Activated T-cell treated with anti-CD3 and anti-CD28 coated beads for 1 hour (primary cell): ENCODE data around the gene MFAP2.

Experiments
- DNase-seq: peaks from one replicate; pipeline ENCODE4 v3.0.0-alpha.2; 2020; ENCODE audit warnings: low read depth

MFAP2 gene, protein sequence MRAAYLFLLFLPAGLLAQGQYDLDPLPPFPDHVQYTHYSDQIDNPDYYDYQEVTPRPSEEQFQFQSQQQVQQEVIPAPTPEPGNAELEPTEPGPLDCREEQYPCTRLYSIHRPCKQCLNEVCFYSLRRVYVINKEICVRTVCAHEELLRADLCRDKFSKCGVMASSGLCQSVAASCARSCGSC

DNA sequence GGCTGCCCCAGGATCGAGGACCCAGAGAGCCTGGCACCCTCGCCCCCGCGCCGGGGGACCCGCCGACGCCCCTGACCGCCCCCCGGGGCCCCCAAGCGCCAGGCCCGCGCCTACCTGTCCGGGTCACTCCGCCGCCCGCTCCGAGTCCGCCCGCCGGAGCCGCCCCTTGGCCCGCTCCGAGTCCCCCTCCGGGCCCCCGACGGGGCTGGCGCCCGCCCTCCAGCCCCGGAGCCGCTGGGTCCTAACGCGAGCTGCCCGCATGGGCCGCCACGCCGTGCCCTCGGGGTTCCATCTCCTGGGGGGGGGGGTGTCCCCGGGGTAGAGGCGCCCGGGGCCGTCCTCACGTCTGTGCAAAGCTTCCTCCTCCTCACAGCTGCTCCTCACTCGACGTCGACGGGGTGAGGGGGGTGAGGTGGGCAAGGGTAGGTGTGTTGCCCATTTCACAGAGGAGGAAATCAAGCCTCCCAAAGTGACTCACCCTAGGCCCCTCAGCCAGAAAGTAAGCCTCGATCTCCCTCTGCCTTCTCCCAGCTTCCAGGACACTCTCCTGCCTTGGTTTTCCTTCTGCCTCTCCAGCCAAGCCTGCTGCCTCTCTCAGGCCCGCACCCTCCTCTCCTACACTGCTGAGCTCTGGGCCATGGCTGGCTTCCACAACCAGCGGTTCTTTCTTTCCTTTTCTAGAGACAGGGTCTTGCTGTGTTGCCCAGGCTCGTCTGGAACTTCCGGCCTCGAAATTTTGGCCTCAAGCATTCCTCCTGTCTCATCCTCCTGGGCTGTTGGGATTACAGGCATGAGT lies at the start of gene MFAP2:
Gene MFAP2 (minus strand): TSS at position 148 of the 796 bp plus-strand sequence. CDS start 2,347 bp downstream, outside the sequence.
- no peak for DNase-seq

DNA sequence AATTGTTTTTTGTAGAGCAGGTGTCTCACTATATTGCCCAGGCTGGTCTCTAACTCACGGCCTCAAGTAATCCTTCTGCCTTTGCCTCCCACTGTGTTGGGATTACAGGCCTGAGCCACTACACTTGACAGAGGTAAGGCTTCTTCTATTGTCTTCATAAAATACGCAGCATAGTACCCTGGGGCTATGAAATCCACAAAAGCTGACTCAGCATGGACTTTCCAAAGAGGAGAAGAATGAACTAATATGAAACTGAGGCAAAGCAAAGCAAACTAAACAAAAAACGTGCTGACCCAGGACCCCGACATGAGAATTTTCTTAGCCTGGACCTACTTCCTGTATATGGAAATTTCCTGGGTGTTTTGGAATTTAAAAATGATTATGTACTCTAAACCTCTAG lies 49.8 kb upstream of the MFAP2 start:
- no peak for DNase-seq

DNA sequence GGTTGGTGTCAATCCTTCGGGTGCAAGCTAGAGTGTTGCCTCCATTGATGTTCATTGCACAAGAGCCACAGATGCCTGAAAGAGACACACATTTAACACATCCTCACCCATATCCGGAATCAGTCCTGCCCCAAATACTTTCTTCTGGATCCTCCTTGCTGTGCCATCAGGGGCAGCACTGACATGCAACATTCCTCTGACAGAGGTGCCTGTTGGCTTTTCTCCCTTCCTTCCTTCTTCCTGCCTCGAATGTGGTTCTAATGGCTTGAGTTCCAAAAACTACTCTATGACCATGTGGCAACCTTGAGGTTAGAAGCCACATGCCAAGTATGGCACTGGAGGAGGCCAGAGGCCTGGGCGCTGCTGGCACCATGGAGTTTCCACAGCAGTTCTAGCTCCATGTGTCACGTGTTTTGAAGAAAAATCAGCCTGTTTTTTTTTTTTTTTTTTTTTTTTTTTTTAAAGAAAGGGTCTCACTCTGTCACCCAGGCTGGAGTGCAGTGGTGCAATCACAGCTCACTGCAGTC lies 48.3 kb upstream of the MFAP2 start:
- no peak for DNase-seq

DNA sequence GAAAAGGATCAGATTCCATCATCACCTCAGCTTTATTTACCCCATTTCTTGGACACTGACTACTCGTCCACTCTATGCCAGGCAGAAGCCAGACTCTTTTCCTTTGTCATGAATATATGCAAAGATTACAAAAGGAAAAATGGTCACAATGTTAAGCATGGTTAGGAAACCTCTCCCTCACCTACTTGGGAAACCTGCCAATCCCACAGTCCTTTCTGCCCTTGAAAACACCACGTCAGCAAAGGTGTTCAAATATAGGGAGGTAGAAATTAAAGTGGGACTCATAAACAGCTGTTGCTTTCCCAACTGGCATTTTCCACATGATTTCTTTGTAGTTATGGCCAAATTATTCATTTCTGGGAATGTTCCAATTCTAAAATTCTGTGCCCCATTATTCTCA lies 47.5 kb upstream of the MFAP2 start:
- no peak for DNase-seq

DNA sequence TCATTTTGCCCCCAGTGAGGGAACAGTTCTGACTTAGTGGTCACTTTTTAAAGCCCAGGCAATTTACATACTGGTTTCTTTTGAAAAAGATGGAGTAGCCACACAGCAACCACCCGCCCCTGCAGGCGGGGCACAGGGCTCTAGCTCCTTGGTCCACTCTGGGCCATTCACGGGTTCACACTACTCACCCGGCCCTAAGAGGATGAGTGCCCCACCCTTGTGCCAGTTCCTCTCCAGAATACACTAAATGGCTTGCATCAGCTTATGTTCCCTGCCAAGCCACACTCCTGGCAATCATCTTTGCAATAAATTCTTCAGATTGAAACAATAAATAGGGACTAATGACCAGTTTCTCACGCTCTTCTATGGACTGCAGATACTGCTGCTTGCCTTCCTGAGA lies 47.0 kb upstream of the MFAP2 start:
- no peak for DNase-seq

DNA sequence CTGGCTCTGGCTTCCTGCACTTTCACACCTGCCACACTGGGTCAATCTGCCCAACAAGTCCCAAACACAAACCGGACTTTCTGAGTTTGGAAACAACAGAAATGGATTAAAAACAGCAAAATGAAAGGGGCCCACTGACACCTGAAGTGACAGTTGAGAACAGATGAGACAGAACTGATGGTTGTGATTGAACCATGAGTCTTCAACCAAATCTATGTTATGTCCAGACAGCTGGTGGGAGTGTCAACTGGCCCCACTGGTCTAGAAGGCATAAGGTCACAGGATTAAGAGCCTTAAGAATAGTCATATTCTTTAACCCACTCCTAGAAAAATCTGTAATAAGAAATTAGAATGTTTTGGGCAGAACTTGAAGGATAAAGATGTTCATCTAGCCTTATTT lies 44.3 kb upstream of the MFAP2 start:
- DNase-seq: no peak

DNA sequence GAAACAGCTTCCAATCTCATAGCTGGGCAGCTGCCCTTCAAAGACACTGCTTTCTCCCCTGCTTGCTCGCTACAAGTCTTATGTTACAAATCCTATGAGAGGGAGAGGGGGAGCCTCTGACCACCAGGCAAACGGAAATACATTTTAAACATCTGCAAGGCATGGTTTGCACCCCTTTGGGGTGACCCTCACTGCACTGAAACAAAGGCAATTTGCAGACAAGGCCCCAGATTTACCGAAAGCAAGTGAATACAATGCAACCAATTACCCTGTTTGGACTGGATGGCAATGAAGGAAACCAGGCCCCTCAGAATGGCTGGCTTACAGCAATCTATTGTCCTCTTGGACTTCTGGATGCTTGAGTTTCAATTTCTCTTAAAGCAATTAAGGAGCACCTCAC lies 43.2 kb upstream of the MFAP2 start:
- DNase-seq: no peak

DNA sequence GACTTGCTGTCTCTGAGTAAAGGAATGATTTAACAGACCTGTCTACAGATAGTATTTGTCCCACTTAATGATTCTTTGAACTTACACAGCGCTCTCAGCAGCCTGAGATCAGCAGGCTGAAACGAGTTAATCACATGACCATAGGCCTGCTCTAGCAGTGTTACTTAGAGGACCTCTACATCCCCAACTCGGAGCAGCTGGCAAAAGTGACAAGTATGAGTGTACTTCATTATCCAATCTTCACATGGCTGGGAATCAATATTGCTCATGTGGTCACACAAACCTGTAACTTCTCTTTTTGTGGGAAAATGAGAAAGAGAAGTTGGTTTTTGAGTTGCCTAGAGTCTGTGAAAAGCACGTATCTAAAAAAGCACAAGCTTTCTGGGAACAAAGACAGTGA lies 42.7 kb upstream of the MFAP2 start:
- no peak for DNase-seq

DNA sequence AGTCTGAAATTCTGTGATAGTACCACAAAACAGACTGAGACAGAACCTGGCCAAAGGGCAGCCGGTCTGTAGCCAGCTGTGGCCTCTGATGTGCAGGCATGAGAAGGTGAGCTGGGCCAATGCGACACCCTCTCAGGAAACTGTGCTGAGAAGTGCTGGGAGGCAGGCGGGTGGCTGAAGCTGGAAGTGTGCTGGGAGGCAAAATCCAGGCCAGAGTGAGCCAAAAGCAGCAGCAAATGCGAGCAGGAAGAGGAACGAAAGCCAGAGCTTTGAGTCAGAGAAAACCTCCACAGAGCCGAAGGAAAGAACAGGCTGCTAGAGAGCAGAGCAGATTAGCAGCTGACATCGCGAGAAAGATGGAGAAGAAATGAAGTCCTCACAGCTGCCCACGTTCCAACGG lies 41.5 kb upstream of the MFAP2 start:
- DNase-seq: no peak

DNA sequence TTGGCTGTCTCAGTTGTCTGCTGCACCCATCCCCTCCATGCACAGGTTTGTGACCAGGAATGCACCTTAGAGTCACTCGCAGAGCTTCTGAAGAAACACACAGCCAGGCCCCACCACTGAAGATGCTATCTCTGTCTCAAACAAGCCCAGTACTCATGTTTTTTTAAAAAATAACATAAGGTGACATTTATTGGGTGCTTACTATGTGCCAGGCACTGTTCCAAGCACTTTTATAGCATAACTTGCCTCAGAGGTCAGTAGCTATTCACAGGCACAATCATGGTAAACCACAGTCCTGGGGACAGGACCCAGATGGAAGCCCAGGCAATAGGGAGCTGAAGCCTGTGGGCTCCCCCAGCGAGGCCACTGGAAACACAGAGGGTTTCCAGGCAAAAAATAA lies 40.1 kb upstream of the MFAP2 start:
- no peak for DNase-seq

DNA sequence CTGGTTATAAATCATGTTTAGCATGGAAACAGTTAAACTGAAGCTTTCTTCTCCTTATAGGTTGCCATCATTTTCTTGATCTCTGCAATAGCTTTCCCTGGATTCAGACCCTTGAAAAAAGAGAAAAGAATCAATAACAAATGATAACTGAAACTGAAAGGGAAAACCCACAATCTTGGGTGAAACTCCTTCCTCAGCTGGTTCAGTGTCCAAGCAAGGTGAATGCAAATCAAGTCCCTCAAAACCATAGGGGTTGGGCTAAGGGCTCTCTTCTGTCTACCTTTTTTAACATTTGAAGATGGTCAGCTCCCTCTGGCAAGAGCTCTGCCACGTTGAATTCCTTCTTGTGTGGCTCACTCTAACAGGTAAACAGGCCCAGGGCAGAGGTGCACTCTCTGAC lies 38.4 kb upstream of the MFAP2 start:
- DNase-seq: no peak

DNA sequence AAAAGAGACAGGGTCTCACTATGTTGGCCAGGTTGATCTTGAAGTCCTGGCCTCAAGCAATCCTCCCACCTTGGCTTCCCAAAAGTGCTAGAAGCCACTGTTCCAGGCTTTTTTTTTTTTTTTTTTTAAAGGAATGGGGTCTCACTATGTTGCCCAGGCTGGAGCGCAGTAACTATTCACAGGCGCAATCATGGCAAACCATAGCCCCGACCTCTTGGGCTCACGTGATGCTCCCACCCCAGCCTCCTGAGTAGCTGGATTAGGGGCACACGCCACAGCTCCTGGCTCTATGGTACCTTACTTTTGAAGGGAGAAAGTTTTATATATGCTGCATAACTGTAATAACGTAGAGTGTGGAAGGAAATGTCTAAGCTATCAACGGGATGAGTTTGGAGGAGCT lies 37.0 kb upstream of the MFAP2 start:
- no peak for DNase-seq

DNA sequence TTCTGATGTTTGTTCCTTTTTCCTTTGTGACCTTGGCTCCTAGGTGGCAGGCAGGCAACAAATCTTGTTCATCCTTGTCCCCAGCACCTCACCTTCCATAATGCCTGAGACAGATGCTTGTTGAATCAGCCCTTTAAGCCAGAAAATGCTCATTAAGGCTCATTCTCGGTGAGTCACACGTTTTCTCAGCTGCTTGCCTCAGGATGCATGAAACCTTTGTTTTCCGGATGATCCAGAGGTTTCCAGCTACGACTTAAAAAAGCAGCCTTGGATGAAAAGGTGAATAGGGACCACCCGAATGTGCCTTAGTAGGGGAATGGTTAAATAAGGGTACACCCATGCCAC lies 35.9 kb upstream of the MFAP2 start:
- no peak for DNase-seq

DNA sequence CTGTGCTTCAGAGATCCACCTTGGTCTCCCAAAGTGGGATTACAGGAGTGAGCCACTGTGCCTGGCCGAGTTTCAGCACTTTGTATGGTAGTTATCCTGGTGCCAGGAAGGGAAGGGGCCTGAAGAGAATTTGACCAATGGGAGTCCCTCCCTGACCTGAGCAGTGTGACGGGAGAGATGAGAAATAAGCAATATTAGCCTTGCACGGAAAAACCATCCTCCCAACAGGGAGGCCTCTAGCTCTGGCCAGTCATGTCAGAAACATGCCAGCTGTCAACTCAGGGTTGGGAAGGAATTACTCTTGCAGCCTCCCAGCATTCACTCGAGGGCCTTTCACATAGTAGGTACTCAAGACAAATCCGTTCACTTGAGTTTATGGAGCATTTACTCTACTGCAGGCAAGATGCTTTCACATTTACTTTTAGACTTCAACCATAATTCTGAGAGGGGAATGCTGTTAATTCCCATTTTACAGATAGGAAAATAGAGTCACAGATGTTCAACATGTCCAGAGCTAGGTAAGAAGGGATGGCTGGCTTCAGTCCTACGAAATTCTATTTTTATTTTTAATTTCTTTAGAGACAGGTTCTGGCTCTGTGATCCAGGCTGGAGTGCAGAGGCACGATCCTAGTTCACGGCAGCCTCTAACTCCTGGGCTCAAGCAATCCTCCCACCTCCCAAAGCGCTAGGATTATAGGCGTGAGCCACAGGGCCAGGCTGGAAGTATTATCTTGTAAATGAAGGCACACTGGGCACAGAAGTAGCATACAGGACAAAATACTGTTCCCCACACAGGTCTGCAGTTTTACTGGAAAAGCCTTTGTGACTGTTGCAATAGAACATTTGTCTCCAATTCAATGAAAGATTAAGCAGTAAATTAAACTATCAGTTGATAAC lies 34.5 kb upstream of the MFAP2 start:
- no peak for DNase-seq

DNA sequence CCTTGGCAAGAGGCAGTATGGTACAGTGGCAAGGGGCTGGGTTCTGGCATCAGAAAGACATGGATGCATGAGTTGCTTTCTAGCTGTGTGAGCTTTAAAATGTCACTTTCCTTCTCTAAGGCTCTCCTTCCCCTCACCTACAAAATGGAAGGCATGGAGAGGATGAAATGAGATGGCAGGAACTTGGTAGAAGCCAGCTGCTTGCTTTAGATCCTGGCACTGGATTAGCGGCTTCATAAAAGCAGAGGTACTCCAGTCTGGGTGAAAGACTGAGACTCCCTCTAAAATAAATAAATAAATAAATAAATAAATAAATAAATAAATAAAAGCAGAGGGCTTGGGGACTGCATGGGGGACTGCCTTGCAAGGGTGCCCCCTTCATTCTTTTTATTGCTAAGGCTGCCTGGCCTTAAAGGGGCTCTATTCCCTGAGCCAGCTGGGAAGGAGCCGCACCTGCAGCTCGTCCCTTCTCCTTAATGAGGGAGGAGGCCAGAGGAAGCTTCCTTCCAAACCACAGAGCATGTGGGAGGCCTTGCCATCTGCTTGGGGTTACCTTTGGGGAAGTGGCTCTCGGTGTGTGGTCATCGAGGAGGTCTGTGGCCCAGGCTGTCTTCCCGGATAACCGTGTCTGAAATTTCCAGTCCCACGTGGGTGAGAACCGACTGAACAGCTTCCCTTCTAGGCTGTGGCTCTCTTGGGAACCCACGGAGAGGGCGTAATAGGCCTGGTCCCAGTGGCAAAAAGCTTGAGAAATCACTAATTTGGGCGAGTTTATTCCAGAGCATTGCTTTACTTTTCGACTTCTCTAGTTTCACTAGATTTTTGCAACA lies 33.3 kb upstream of the MFAP2 start:
- no peak for DNase-seq

DNA sequence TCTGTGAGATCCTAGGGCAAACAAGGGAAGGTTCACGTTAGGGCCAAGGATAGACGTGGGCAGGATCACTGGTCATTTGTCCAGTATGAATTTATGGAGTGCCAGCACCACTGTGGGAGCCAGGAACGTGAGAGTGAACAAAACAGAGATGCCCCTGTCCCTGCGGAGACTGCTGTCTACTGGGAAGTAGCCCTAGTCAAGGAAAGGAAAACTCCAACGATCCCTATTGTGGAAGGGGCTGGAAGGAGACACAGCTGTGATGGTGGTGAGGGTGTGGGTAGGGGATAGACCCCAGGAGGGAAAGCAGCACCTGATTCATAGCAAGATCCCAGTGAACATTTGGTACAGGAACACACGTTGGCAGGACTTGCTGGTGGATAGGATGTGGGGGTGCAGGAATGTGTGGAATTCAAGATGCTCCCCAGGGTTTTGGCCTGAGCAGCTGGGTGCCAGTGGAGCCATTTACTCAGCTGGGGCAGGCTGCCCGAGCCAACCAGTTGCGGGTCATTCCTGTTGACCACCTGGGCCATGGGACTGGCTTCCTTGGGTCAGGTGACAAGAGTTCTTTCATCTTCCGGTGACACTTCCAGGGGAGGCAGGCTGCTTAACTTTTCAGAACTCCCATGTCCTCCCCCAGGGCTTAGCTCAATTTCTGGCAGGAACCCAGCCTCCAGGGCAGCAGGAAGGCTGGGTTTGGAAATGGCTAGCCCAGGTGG lies 32.5 kb upstream of the MFAP2 start:
- no peak for DNase-seq

DNA sequence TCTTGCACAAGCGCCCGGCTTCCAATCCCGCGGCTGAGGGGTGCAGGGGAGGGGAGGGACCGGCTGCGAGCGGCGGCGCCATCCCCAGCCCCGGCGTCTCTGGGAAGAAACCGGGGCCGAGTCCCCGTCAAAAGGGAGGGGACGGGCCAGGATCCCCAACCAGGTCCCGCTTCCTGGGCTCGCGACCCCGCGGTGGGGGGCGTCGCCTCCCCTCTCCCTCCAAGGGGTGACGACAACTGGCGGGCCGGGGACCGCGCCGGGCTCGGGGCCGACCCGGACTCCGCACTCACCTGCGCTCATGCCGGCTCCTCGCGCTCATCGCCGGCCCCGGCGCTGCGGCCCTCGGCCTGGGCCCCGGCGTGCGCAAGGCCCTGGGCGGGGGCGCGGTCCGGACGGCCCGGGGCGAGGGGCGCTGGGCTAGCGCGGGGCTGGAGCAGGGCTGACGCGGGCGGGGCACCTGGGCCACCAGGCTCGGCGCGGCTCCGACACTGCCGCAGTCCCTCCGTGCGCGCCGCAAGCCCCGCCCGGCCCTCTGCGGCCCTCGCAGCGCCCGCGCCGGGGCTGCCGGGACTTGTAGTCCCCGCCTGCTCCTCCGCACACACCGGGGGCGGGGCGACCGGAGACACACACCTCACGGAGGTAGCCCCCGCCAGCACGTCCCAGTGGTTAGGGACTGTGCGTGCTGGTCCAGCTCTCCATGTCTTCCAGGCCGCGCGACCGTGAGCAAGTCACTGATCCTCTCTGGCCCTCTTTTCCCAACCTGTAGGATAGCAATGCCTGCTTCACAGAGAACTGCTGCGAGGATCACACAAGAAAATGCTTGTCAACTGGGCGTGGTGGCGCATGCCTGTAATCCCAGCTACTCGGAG lies 31.3 kb upstream of the MFAP2 start, which contains the start of gene ATP13A2:
Gene ATP13A2 (minus strand): TSS at position 490 of the 869 bp plus-strand sequence. CDS start 190 bp downstream, at position 300.
- peak; percentile 74 for DNase-seq

DNA sequence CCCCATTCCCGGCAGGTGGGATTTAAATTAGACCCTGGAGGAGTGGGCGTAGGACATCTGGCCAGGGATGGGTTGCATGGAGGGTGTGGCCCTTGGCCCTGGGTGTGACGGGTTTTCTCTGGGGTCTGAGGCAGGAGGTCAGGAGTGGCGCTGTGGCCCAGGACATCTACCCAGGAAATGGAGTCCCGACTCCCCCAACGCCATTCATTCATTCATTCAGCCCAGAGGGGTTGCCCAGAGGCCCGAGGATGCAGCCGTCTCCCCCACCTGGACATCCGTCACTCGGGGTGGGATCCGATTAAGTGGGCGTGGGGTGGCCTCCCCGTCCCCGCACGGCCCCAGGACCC lies 30.6 kb upstream of the MFAP2 start:
- no peak for DNase-seq

DNA sequence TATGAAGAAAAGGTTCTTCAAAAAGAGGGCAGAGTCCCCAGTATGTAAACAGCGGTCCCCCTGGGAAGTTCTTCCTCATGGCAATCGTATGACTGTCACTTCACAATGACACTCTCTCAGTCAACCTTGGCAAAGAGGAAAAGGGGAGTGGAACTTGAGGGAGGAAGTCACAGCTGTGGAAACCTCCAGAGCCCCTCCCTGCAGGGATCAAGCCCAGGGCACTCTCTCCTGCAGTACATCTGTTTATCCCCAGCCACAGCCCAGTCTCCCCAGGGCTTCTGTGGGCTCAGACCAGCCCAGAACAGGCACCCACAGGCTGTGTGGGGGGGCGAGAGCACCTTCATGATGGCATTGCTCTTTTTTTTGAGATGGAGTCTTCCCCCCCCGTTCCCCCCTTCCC lies 29.3 kb upstream of the MFAP2 start:
- no peak for DNase-seq

DNA sequence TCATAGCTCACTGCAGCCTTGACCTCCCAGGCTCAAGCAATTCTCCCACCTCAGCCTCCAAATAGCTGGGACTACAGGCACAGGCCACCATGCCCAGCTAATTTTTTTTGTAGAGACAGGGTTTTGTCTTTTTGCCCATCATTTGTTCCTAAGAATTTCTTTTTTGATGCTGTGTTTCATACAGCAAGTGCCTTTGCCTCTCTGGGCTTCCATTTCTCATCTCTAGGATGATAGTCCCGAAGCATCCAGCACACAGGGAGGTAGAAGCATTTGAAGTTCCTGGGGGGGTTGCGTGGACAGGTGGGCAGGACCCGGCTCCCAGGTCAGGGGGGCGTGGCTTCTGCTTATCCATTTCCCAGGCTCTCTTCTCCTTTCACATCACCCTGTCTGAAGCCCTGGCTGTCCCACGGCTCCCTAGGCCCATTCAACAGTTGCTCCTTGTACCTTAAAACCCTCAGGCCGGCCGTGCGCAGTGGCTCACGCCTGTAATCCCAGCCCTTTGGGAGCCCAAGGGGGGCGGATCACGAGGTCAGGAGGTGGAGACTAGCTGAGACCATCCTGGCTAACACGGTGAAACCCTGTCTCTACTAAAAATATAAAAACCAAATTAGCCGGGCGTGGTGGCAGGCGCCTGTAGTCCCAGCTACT lies 27.9 kb upstream of the MFAP2 start:
- DNase-seq: no peak
